DND-41 (cell line): ENCODE results near the gene SLC25A43.

Experiments
- ATAC-seq: fragments of 200-7000 bp; cut with Tn5 transposase; 3 replicates; pipeline ENCODE4 v1.9.1; 2021; ENCODE audit warnings: low read depth; ENCODE audit not compliant: insufficient read depth
- DNase-seq: peaks from one replicate; pipeline ENCODE4 v3.0.0-alpha.2; 2020
- H2AFZ ChIP-seq: 2 replicates; pipeline ENCODE4 v1.6.0; 2012; ENCODE audit warnings: low read depth, low read length
- H3K27ac ChIP-seq: 2 replicates; pipeline ENCODE4 v1.5.1; 2012; ENCODE audit warnings: low read length, inconsistent platforms
- H3K27me3 ChIP-seq: fragments of 200-600 bp; sonication (generic); 2 replicates; pipeline ENCODE4 v1.6.0; 2012; ENCODE audit warnings: low read length, mild to moderate bottlenecking, inconsistent platforms; ENCODE audit not compliant: insufficient read depth, poor library complexity
- H3K36me3 ChIP-seq: 2 replicates; pipeline ENCODE4 v1.5.1; 2012; ENCODE audit warnings: low read length, inconsistent platforms; ENCODE audit not compliant: insufficient read depth
- H3K4me1 ChIP-seq: 2 replicates; pipeline ENCODE4 v1.5.1; 2012; ENCODE audit warnings: mild to moderate bottlenecking, low read length; ENCODE audit not compliant: insufficient read depth
- H3K4me2 ChIP-seq: 2 replicates; pipeline ENCODE4 v1.6.0; 2012; ENCODE audit warnings: mild to moderate bottlenecking, moderate library complexity, low read length, inconsistent platforms; ENCODE audit not compliant: insufficient read depth
- H3K4me3 ChIP-seq, 2 experiments: fragments of 200-600 bp in 1 of 2; shearing (Covaris generic) in 1 of 2; 2 replicates each; pipeline ENCODE4 v1.5.1; 2012 to 2016; ENCODE audit warnings: inconsistent platforms in 2 of 2, low read length in 2 of 2, mild to moderate bottlenecking in 2 of 2, low read depth in 1 of 2, moderate library complexity in 1 of 2
- H3K79me2 ChIP-seq: 2 replicates; pipeline ENCODE4 v1.6.0; 2012; ENCODE audit warnings: low read length, inconsistent platforms; ENCODE audit not compliant: insufficient read depth
- H3K9ac ChIP-seq: 2 replicates; pipeline ENCODE4 v1.6.0; 2012; ENCODE audit warnings: low read depth, mild to moderate bottlenecking, inconsistent platforms, low read length, moderate library complexity
- H3K9me3 ChIP-seq: 2 replicates; pipeline ENCODE4 v1.5.1; 2012; ENCODE audit warnings: low read length, moderate library complexity, mild to moderate bottlenecking, inconsistent platforms; ENCODE audit not compliant: insufficient read depth, severe bottlenecking
- H4K20me1 ChIP-seq: 2 replicates; pipeline ENCODE4 v1.6.0; 2012; ENCODE audit warnings: low read length; ENCODE audit not compliant: insufficient read depth
- CTCF ChIP-seq: IDR thresholded peaks from 2 replicates; pipeline ENCODE4 v1.5.1; 2012; ENCODE audit warnings: borderline replicate concordance, low read length, moderate library complexity, mild to moderate bottlenecking; ENCODE audit not compliant: poor library complexity, severe bottlenecking; ENCODE audit errors: extremely low read depth
- EZH2 ChIP-seq: IDR thresholded peaks from 3 replicates; pipeline ENCODE4 v1.6.1; 2012; ENCODE audit warnings: borderline replicate concordance, low read depth, mild to moderate bottlenecking, moderate library complexity, low read length, inconsistent platforms; ENCODE audit not compliant: severe bottlenecking

Gene SLC25A43

GRCh38 chrX:119423631-119424030 is 24.5 kb downstream of the SLC25A43 start:
- Histone ChIP-seq H2AFZ (no peak overlapping the region), H3K79me2 (no peaks in the 10 kb centered on the region), H3K36me3 (no peaks in the 10 kb centered on the region), H3K9me3 (no peaks in the 10 kb centered on the region), H3K27ac (no peak overlapping the region), H3K9ac (no peak overlapping the region), H4K20me1 (no peaks in the 10 kb centered on the region), H3K4me1 (peaks cover 29% of the 10 kb centered on the region), H3K4me3 (no peak overlapping the region), H3K27me3 (no peaks in the 10 kb centered on the region), H3K4me2 (no peak overlapping the region)
- no peak for TF ChIP-seq EZH2
- no peak for TF ChIP-seq CTCF
- ATAC-seq (no peak), DNase-seq (no peak)

DNA sequence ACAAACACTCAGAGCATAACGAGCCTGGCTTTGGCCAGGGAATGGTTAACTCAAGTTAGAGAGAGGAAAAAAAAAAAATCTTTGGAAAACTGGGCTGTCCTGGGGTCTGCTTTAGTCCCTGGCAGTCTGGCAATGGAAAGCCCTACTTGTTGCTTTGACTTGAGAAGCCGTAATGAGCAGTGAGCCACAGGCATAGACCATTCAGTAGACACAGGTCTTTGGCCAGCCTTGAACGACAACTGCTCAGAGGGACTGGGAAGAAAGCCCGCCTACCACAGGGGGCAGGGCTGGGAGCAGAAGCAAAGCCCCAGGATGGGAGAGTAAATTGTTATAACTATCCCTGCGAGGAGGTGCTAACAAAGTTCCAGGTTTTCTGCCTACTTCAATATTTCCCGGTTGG is 25.9 kb downstream of the SLC25A43 start:
- H3K4me2 ChIP-seq, result no peak overlapping the region
- H3K27me3 ChIP-seq, result no peaks in the 10 kb centered on the region
- H3K4me3 ChIP-seq, result no peak overlapping the region
- H3K9me3 ChIP-seq, result no peaks in the 10 kb centered on the region
- no peak overlapping the region for H3K9ac ChIP-seq
- peaks cover 29% of the 10 kb centered on the region for H3K4me1 ChIP-seq
- H3K27ac ChIP-seq, result no peak overlapping the region
- H3K36me3 ChIP-seq, result no peaks in the 10 kb centered on the region
- H3K79me2 ChIP-seq, result no peaks in the 10 kb centered on the region
- ATAC-seq, result no peak
- no peaks in the 10 kb centered on the region for H4K20me1 ChIP-seq
- H2AFZ ChIP-seq, result no peak overlapping the region
- no peak for DNase-seq
- no peak for TF ChIP-seq EZH2
- TF ChIP-seq CTCF, result no peak

- Histone ChIP-seq H3K36me3 (no peaks in the 10 kb centered on the region), H2AFZ (peak overlapping the region; percentile 72), H3K27ac (peak overlapping the region; percentile 93), H3K4me2 (peak overlapping the region; percentile 61), H3K79me2 (no peaks in the 10 kb centered on the region), H3K4me3 (peak overlapping the region in 1 of 2 experiments; percentile 31; a peak in 2 of 4 replicates), H4K20me1 (no peaks in the 10 kb centered on the region), H3K9ac (peak overlapping the region; percentile 51), H3K4me1 (peaks cover 29% of the 10 kb centered on the region), H3K27me3 (no peaks in the 10 kb centered on the region), H3K9me3 (no peaks in the 10 kb centered on the region)
- TF ChIP-seq CTCF (no peak), EZH2 (no peak)
- ATAC-seq (peak; percentile 93), DNase-seq (peak; percentile 88)
Observed at GRCh38 chrX:119427024-119427794, 28.1 kb downstream of the SLC25A43 start.
